Neural cell (in vitro differentiated cells): ENCODE results near the gene NOL3. TPM values are rescaled to one million over a fixed set of nuclear protein-coding genes. Genes with fewer than 3 reads are reported as not detected.

ENCODE experiments used
- H2AFZ ChIP-seq: fragments of 200-600, 300-800 bp; sonication (generic), shearing (Covaris generic); 2 replicates; pipeline ENCODE4 v1.6.0; 2014; ENCODE audit warnings: low read depth, mild to moderate bottlenecking, antibody characterized with exemption, low read length, moderate library complexity
- H3F3A ChIP-seq: fragments of 200-600 bp; shearing (Covaris generic); 2 replicates; pipeline ENCODE4 v1.6.1; 2016; ENCODE audit warnings: mild to moderate bottlenecking, moderate library complexity, mixed read lengths, antibody characterized with exemption, low read length; ENCODE audit not compliant: insufficient read depth, poor library complexity, severe bottlenecking
- H3K27ac ChIP-seq: fragments of 200-600, 300-800 bp; sonication (generic), shearing (Covaris generic); 2 replicates; pipeline ENCODE4 v1.5.1; 2014; ENCODE audit warnings: mild to moderate bottlenecking, low read length, moderate library complexity
- H3K27me3 ChIP-seq: fragments of 300-800, 200-600 bp; sonication (generic), shearing (Covaris generic); 2 replicates; pipeline ENCODE4 v1.6.0; 2014; ENCODE audit warnings: mild to moderate bottlenecking, low read depth, low read length, moderate library complexity; ENCODE audit not compliant: insufficient read depth
- H3K36me3 ChIP-seq: fragments of 300-800, 200-600 bp; sonication (generic), shearing (Covaris generic); 2 replicates; pipeline ENCODE4 v1.5.1; 2014; ENCODE audit warnings: mild to moderate bottlenecking, antibody characterized with exemption, low read length, moderate library complexity; ENCODE audit not compliant: insufficient read depth
- H3K4me2 ChIP-seq: fragments of 300-800, 200-600 bp; sonication (generic), shearing (Covaris generic); 2 replicates; pipeline ENCODE4 v1.6.0; 2014; ENCODE audit warnings: mild to moderate bottlenecking, low read length
- H3K4me3 ChIP-seq: fragments of 300-800, 200-600 bp; sonication (generic), shearing (Covaris generic); 2 replicates; pipeline ENCODE4 v1.5.1; 2014; ENCODE audit warnings: mild to moderate bottlenecking, low read length, moderate library complexity
- H3K79me2 ChIP-seq: fragments of 200-600 bp; shearing (Covaris generic); replicated peaks from 2 replicates; pipeline ENCODE4 v1.6.0; 2014; ENCODE audit warnings: mild to moderate bottlenecking, low read length, moderate library complexity; ENCODE audit not compliant: insufficient read depth
- H3K9ac ChIP-seq: fragments of 300-800, 200-600 bp; sonication (generic), shearing (Covaris generic); 2 replicates; pipeline ENCODE4 v1.6.1; 2016; ENCODE audit warnings: mild to moderate bottlenecking, low read length, mixed read lengths
- H3K9me2 ChIP-seq: fragments of 200-600 bp; shearing (Covaris generic); 2 replicates; pipeline ENCODE4 v1.6.1; 2016; ENCODE audit warnings: mild to moderate bottlenecking, low read length, mixed read lengths; ENCODE audit not compliant: insufficient read depth
- H3K9me3 ChIP-seq: fragments of 200-600, 300-800 bp; sonication (generic), shearing (Covaris generic); 2 replicates; pipeline ENCODE4 v1.6.1; 2016; ENCODE audit warnings: mild to moderate bottlenecking, mixed run types, low read length, moderate library complexity, mixed read lengths
- H4K20me1 ChIP-seq: fragments of 200-600 bp; shearing (Covaris generic); 2 replicates; pipeline ENCODE4 v1.6.1; 2016; ENCODE audit warnings: mild to moderate bottlenecking, mixed run types; ENCODE audit not compliant: insufficient read depth
- EP300 ChIP-seq: fragments of 450-650 bp; conservative IDR thresholded peaks from 2 replicates; pipeline ENCODE4 v1.6.1; 2014; ENCODE audit warnings: antibody characterized with exemption, mild to moderate bottlenecking, moderate library complexity; ENCODE audit not compliant: poor library complexity, severe bottlenecking
- EZH2 ChIP-seq: fragments of 200-600, 300-800 bp; shearing (Covaris generic), sonication (generic); IDR thresholded peaks from 2 replicates; pipeline ENCODE4 v1.6.1; 2014; ENCODE audit warnings: antibody characterized with exemption, low read length, borderline replicate concordance, mild to moderate bottlenecking; ENCODE audit not compliant: insufficient read depth, poor library complexity, severe bottlenecking
- MXI1 ChIP-seq: fragments of 450-650 bp; conservative IDR thresholded peaks from 2 replicates; pipeline ENCODE4 v1.6.1; 2014; ENCODE audit warnings: antibody characterized with exemption, mild to moderate bottlenecking; ENCODE audit not compliant: poor library complexity, severe bottlenecking
- POLR2AphosphoS5 ChIP-seq: IDR thresholded peaks from 2 replicates; pipeline ENCODE4 v1.6.1; 2012
- RAD21 ChIP-seq: fragments of 450-650 bp; conservative IDR thresholded peaks from 2 replicates; pipeline ENCODE4 v1.6.1; 2014; ENCODE audit warnings: antibody characterized with exemption, mild to moderate bottlenecking, moderate library complexity
- SMC3 ChIP-seq: fragments of 450-650 bp; conservative IDR thresholded peaks from 2 replicates; pipeline ENCODE4 v1.6.1; 2014; ENCODE audit warnings: antibody characterized with exemption, mild to moderate bottlenecking, moderate library complexity; ENCODE audit not compliant: poor library complexity
- TAF1 ChIP-seq: IDR thresholded peaks from 2 replicates; pipeline ENCODE4 v1.6.1; 2012; ENCODE audit warnings: low read depth
- polyA plus RNA-seq: library from polyadenylated mRNA; depleted of rRNA; stranded (reverse); fragments of >200 nt; gene quantifications from 2 replicates; pipeline ENCODE4 v1.2.3, GENCODE V29; 2014
- TF ChIP-seq, protein P1 (sequence below): fragments of 450-650 bp; IDR thresholded peaks from 2 replicates; pipeline ENCODE4 v1.5.1; 2014; ENCODE audit warnings: antibody characterized with exemption, mild to moderate bottlenecking, moderate library complexity; ENCODE audit not compliant: poor library complexity, severe bottlenecking
- TF ChIP-seq, protein P2 (sequence below): IDR thresholded peaks from 2 replicates; pipeline ENCODE4 v1.6.1; 2012; ENCODE audit warnings: borderline replicate concordance

Gene NOL3
- polyA plus RNA-seq, 1 donor from 2014 or later: 8.4 TPM

DNA sequence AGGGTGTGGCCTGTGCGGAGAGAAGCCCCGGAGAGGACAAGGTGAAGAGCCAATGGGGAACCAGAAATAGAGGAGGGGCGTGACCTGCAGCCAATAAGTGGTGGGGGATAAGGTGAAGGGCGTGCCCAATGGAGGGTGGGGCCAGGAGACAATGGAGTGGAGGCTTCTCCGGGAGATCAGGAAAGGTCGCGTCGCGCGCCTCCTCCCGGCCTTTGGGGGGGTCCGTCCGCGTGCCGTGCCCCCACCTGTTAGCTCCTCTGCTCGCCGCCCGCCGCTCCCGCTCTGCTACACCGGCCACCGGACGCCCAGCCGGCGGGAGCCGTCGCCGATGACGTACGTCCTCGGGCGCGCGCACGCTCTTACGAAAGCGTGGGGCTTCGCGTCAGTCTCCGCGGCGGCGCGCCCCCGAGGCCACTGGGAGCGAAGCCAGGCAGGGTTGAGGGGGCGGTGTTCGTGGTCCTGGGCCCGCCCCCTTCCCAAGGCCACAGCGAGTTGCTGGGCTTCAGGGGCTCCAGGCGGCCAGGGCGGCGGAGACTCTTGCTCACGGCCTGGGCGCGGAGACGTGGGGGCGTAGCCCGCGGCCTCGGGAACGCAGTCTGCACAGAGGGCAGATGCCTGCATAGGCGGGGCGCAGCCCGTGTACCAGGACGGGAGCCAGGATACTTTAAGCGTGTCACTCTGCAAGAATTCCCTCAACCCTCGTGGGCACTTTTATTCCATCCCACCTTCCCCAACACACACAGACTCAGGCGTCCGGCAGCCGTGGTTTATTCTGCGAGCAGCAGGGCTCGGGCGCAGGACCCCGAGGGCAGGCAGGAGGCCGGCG is 13.5 kb downstream of the NOL3 start, which contains the start of gene MATCAP1:
MATCAP1 (minus strand) TSS at position 337 of the 826 bp plus-strand sequence. CDS start 3,353 bp downstream, outside the sequence.
- H3F3A ChIP-seq: no peaks in the 10 kb centered on the region
- no peaks in the 10 kb centered on the region for H4K20me1 ChIP-seq
- H3K9ac ChIP-seq: peak within 1 kb of the TSS; percentile 94
- H3K27ac ChIP-seq: peak within 1 kb of the TSS; percentile 93
- H3K4me2 ChIP-seq: peak within 1 kb of the TSS; percentile 76
- no peaks in the 10 kb centered on the region for H3K9me3 ChIP-seq
- H3K27me3 ChIP-seq: peaks cover 9% of the 10 kb centered on the region
- peak; percentile 85 for TF ChIP-seq MXI1
- TF ChIP-seq POLR2AphosphoS5: peak; percentile 96
- peak; percentile 66 for TF ChIP-seq TAF1
- TF ChIP-seq, protein P1, sequence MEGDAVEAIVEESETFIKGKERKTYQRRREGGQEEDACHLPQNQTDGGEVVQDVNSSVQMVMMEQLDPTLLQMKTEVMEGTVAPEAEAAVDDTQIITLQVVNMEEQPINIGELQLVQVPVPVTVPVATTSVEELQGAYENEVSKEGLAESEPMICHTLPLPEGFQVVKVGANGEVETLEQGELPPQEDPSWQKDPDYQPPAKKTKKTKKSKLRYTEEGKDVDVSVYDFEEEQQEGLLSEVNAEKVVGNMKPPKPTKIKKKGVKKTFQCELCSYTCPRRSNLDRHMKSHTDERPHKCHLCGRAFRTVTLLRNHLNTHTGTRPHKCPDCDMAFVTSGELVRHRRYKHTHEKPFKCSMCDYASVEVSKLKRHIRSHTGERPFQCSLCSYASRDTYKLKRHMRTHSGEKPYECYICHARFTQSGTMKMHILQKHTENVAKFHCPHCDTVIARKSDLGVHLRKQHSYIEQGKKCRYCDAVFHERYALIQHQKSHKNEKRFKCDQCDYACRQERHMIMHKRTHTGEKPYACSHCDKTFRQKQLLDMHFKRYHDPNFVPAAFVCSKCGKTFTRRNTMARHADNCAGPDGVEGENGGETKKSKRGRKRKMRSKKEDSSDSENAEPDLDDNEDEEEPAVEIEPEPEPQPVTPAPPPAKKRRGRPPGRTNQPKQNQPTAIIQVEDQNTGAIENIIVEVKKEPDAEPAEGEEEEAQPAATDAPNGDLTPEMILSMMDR: no peak
- peak; percentile 69 for TF ChIP-seq EP300
- peak; percentile 22 for TF ChIP-seq SMC3
- TF ChIP-seq RAD21: no peak
- no peaks in the 10 kb centered on the region for H3K36me3 ChIP-seq
- H3K4me3 ChIP-seq: peak within 1 kb of the TSS; percentile 91
- peak within 1 kb of the TSS; percentile 59 for H2AFZ ChIP-seq
- H3K9me2 ChIP-seq: no peaks in the 10 kb centered on the region
- H3K79me2 ChIP-seq: peaks cover 24% of the 10 kb centered on the region

DNA sequence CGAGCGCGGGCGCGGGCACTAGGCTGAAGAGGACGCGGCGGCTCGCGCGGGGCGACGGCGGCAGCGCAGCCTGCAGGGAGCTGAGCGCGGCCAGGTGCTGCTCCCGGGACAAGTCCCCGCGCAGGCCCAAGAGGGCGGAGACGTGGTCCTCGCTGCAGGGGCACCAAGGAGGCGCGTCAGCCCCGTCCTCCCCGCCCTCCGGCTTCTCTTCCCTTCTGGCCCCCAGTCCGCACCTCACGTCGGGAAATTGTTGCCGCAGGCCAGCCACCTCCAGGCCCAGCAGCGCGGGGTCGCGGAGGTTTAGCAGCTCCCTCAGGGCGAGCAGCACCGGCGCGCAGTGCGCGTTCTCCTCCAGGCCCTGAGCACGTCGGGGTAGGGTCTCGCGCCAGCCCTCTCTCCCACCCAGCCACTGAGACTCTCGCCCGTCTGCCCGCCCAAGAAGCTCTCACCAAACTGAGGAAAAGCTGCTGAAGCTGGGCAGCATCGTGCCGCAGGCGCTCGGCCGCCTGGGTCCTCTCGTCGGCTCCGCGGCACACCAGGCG is 14.2 kb downstream of the NOL3 start:
- Histone ChIP-seq H3K9me3 (no peaks in the 10 kb centered on the region), H3K79me2 (peaks cover 24% of the 10 kb centered on the region), H2AFZ (peak overlapping the region; percentile 59), H3K9me2 (no peaks in the 10 kb centered on the region), H3K27me3 (peaks cover 6% of the 10 kb centered on the region), H3K36me3 (no peaks in the 10 kb centered on the region), H3K27ac (peak overlapping the region; percentile 93), H3F3A (no peaks in the 10 kb centered on the region), H3K4me3 (peak overlapping the region; percentile 91), H3K4me2 (peak overlapping the region; percentile 22), H4K20me1 (no peaks in the 10 kb centered on the region), H3K9ac (peak overlapping the region; percentile 94)
- TF ChIP-seq POLR2AphosphoS5 (no peak), MXI1 (peak; percentile 31), SMC3 (peak; percentile 7), EZH2 (no peak), EP300 (no peak), TAF1 (no peak)
- TF ChIP-seq, protein P2, sequence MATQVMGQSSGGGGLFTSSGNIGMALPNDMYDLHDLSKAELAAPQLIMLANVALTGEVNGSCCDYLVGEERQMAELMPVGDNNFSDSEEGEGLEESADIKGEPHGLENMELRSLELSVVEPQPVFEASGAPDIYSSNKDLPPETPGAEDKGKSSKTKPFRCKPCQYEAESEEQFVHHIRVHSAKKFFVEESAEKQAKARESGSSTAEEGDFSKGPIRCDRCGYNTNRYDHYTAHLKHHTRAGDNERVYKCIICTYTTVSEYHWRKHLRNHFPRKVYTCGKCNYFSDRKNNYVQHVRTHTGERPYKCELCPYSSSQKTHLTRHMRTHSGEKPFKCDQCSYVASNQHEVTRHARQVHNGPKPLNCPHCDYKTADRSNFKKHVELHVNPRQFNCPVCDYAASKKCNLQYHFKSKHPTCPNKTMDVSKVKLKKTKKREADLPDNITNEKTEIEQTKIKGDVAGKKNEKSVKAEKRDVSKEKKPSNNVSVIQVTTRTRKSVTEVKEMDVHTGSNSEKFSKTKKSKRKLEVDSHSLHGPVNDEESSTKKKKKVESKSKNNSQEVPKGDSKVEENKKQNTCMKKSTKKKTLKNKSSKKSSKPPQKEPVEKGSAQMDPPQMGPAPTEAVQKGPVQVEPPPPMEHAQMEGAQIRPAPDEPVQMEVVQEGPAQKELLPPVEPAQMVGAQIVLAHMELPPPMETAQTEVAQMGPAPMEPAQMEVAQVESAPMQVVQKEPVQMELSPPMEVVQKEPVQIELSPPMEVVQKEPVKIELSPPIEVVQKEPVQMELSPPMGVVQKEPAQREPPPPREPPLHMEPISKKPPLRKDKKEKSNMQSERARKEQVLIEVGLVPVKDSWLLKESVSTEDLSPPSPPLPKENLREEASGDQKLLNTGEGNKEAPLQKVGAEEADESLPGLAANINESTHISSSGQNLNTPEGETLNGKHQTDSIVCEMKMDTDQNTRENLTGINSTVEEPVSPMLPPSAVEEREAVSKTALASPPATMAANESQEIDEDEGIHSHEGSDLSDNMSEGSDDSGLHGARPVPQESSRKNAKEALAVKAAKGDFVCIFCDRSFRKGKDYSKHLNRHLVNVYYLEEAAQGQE: no peak
- TF ChIP-seq, protein P1: no peak
